KOPT-K1 (cell line): ENCODE measurements around the gene EHD4.

Experiments used
- H3K27ac ChIP-seq: fragments of 200-600 bp; sonication (generic); 2 replicates; pipeline ENCODE4 v1.5.1; 2016; ENCODE audit warnings: antibody characterized with exemption, mild to moderate bottlenecking, low read depth, low read length; ENCODE audit not compliant: poor library complexity, severe bottlenecking
- H3K36me3 ChIP-seq: fragments of 200-600 bp; sonication (generic); 2 replicates; pipeline ENCODE4 v1.5.1; 2017; ENCODE audit warnings: antibody characterized with exemption, mild to moderate bottlenecking, low read length, moderate library complexity; ENCODE audit not compliant: insufficient read depth
- H3K9me3 ChIP-seq: fragments of 200-600 bp; sonication (generic); 2 replicates; pipeline ENCODE4 v1.5.1; 2017; ENCODE audit warnings: antibody characterized with exemption, low read length, mild to moderate bottlenecking; ENCODE audit not compliant: insufficient read depth, poor library complexity, severe bottlenecking

The EHD4 gene

DNA sequence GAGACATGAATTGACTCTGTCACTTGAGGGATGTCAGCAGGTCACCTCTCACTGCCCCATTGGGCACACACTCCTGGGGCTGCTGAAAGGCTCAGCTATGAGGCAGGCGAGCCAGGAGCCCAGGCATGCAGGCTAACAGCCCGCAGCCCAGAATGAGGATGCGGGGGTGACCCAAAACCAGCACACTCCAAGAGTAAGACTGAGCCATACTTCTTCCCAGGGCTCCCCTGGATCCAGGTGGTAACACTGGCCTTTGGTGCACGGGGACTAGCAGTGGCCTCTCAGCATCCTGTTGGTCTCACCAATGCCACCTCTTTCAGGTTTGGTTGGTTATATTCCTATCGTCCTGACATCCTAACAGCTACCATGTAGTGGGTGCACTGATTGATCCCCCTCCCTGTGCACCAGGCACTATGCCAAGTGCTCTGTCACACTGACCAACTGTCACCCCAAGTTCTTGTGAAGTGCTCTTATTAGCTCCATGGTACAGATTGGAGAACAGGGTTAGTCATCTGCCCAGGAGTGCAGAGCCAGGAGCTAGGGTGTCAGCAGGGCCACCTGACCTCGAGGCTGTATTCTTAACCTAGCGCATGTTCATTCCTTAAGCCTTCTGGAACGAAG lies 53.7 kb downstream of the EHD4 start:
- H3K9me3 ChIP-seq, result no peaks in the 10 kb centered on the region
- no peaks in the 10 kb centered on the region for H3K36me3 ChIP-seq
- H3K27ac ChIP-seq, result no peak overlapping the region

- Histone ChIP-seq H3K36me3 (no peaks in the 10 kb centered on the region), H3K27ac (no peak overlapping the region), H3K9me3 (no peaks in the 10 kb centered on the region)
Observed at GRCh38 chr15:41917767-41918430, 54.5 kb downstream of the EHD4 start.

GRCh38 chr15:41915255-41915994 lies 56.9 kb downstream of the EHD4 start:
- Histone ChIP-seq H3K9me3 (no peaks in the 10 kb centered on the region), H3K36me3 (no peaks in the 10 kb centered on the region), H3K27ac (no peak overlapping the region)

DNA sequence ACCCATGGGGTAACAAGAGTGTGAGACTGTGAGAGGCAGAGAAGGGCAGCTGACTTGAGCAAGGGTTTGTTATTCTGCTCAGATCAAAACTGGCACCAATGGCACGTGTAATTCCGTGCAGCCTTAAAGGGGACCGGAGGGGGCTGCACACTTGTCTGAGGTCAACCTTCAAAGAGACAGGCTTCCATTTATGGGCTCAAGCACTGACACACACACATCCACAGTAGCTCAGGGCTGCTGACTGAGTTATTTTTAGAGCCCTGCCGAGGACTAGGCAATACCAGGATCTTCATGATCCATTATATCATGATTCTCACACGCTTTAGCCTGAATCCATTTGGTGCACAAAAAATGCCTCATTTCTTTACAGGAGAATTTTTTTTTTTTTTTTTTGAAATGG lies 57.9 kb downstream of the EHD4 start:
- no peaks in the 10 kb centered on the region for H3K36me3 ChIP-seq
- H3K9me3 ChIP-seq, result no peaks in the 10 kb centered on the region
- H3K27ac ChIP-seq, result no peak overlapping the region

- Histone ChIP-seq H3K9me3 (no peaks in the 10 kb centered on the region), H3K36me3 (no peaks in the 10 kb centered on the region), H3K27ac (no peak overlapping the region)
Observed at GRCh38 chr15:41913256-41913655, 59.1 kb downstream of the EHD4 start.

- no peak overlapping the region for H3K27ac ChIP-seq
- H3K9me3 ChIP-seq, result peaks cover under 1% of the 10 kb centered on the region
- H3K36me3 ChIP-seq, result no peaks in the 10 kb centered on the region
Observed at GRCh38 chr15:41911691-41912345, 60.5 kb downstream of the EHD4 start.

DNA sequence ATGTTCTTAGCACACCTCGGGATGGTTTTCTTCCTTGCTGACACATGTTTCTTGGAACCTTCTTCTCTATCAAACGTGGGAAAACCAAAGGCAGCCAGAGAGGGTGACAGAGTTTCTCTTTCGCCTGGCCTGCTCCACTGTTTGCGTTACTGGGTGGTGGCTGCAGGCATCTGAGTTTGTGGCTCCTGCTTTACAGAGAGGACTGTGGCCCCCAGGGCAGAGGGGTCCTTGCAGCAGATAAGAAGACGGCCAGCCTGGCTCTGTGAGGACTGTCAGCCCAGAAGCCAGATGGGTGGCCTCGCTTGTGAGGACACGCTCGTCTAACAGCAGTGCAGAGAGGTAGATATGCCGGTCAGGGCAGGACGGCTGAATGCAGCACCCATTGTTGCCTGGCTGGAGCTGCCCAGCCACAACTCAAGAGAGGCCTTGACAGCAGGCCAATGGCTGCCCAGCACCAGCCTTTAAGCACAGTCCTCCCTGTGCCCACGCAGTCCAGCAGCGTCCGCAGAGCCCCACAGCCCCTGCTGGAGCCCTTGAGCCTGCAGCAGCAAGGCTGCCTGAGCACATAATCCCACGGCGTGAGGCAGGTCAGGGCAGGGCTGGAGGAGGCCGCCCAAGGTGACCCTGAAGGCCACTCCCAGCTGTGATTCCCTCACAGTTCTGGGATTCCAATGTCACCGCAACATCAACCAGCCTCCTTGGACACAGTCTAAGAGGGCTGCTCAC lies 63.5 kb downstream of the EHD4 start:
- no peak overlapping the region for H3K27ac ChIP-seq
- no peaks in the 10 kb centered on the region for H3K36me3 ChIP-seq
- peaks cover 9% of the 10 kb centered on the region for H3K9me3 ChIP-seq

DNA sequence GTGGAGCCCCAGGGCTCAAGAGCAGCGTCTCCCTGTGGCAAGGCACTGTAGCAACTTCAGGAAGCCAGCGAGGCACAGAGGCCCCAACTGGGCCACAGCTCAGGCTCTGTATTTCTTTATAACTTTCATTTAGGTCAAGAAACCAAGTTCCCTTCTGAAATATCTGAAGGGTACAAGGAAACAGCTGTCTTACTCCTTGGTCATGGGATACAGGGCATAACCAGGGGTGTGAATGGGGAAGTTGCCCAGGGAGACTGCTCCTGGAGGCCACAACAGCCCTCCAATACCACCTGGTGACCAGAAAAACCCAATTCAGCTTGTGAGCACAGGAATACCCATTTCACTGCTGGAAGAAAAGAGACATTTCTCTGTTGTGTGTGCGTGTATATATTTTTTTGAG lies 65.2 kb downstream of the EHD4 start:
- H3K9me3 ChIP-seq, result peaks cover 9% of the 10 kb centered on the region
- no peaks in the 10 kb centered on the region for H3K36me3 ChIP-seq
- no peak overlapping the region for H3K27ac ChIP-seq

DNA sequence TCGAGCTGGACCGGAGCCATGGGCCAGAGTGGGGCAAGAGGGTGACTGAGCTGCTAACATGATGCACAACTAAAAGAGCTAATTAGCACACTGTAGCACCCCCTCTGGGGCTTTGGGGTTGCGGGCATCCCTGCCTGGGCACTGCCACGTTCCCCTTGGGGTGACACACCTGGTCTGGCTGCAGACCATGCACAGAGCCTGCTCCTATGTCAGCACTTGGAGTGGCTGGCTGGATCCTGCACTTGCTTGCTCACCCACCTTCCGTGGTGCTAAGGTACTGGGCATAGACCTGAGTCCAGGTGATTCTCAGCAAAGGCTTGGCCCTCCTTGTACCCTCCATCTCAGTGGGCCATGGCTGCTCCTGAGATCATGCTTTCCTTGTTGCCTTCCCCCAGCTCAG lies 65.7 kb downstream of the EHD4 start:
- Histone ChIP-seq H3K36me3 (no peaks in the 10 kb centered on the region), H3K9me3 (peaks cover 9% of the 10 kb centered on the region), H3K27ac (no peak overlapping the region)

GRCh38 chr15:41905036-41905793 lies 67.1 kb downstream of the EHD4 start:
- Histone ChIP-seq H3K9me3 (peaks cover 9% of the 10 kb centered on the region), H3K27ac (no peak overlapping the region), H3K36me3 (no peaks in the 10 kb centered on the region)

- Histone ChIP-seq H3K36me3 (no peaks in the 10 kb centered on the region), H3K9me3 (peaks cover 9% of the 10 kb centered on the region), H3K27ac (no peak overlapping the region)
Observed at GRCh38 chr15:41904541-41905005, 67.8 kb downstream of the EHD4 start.

GRCh38 chr15:41903782-41904181 lies 68.6 kb downstream of the EHD4 start:
- H3K9me3 ChIP-seq, result peaks cover 9% of the 10 kb centered on the region
- H3K27ac ChIP-seq, result no peak overlapping the region
- H3K36me3 ChIP-seq, result no peaks in the 10 kb centered on the region

- peaks cover 5% of the 10 kb centered on the region for H3K9me3 ChIP-seq
Observed at GRCh38 chr15:41901431-41901830, 70.9 kb downstream of the EHD4 start.

More at GRCh38 chr15:41901431-41901830, 70.9 kb downstream of the EHD4 start:
- no peak overlapping the region for H3K27ac ChIP-seq
- H3K36me3 ChIP-seq, result no peaks in the 10 kb centered on the region
